Measurements from ENCODE around the gene ADNP.
A peak's percentile ranks its signal among the peaks of the same experiment; 100 is the strongest.

Gene ADNP

GRCh38 chr20:50898475-50898874 is 32.8 kb downstream of the ADNP start:
- DNase-seq = no peak

GRCh38 chr20:50895111-50895830 is 36.0 kb downstream of the ADNP start:
- no peak for DNase-seq

- no peak for DNase-seq
These were observed 37.6 kb downstream of the ADNP start for GRCh38 chr20:50893620-50894019.

GRCh38 chr20:50892394-50892793 is 38.8 kb downstream of the ADNP start:
- no peak for DNase-seq

- no peak for DNase-seq
These were observed 40.1 kb downstream of the ADNP start for GRCh38 chr20:50891138-50891537.

- DNase-seq = no peak
These were observed 43.7 kb downstream of the ADNP start for GRCh38 chr20:50887576-50887975.

GRCh38 chr20:50886184-50886790 is 45.0 kb downstream of the ADNP start:
- DNase-seq = no peak

GRCh38 chr20:50885781-50886180 is 45.5 kb downstream of the ADNP start:
- no peak for DNase-seq

- no peak for DNase-seq
These were observed 46.2 kb downstream of the ADNP start for GRCh38 chr20:50885068-50885467.

GRCh38 chr20:50883856-50884255 is 47.4 kb downstream of the ADNP start:
- no peak for DNase-seq

GRCh38 chr20:50881759-50882424 is 49.3 kb downstream of the ADNP start:
- DNase-seq = peak; percentile 24

GRCh38 chr20:50879649-50880550 is 51.3 kb downstream of the ADNP start:
- DNase-seq = no peak

GRCh38 chr20:50877232-50877743 is 53.9 kb downstream of the ADNP start:
- DNase-seq = no peak

GRCh38 chr20:50876816-50877215 is 54.4 kb downstream of the ADNP start:
- DNase-seq = no peak

GRCh38 chr20:50876063-50876685 is 55.1 kb downstream of the ADNP start:
- DNase-seq = no peak

GRCh38 chr20:50874758-50875665 is 56.2 kb downstream of the ADNP start:
- no peak for DNase-seq

GRCh38 chr20:50874111-50874757 is 57.0 kb downstream of the ADNP start:
- no peak for DNase-seq

GRCh38 chr20:50873585-50873984 is 57.7 kb downstream of the ADNP start:
- DNase-seq = no peak

- peak; percentile 45 for DNase-seq
These were observed 58.4 kb downstream of the ADNP start for GRCh38 chr20:50872560-50873425.
